Ascending aorta (tissue), 2 donors: Measurements from ENCODE around the gene ADAMTS17. TPM values are rescaled to one million over a fixed set of nuclear protein-coding genes. Genes with fewer than 3 reads are reported as not detected.

Experiments
- DNase-seq, 2 donors: peaks; one replicate each; pipeline ENCODE4 v3.0.0-alpha.2; 2019; ENCODE audit warnings: low spot score in 2 of 2
- H3K27ac ChIP-seq, 2 donors: fragments of 200-600 bp; sonication (generic); one replicate each; pipeline ENCODE4 v1.5.1; 2016 to 2017; ENCODE audit warnings: mild to moderate bottlenecking in 1 of 2
- H3K27me3 ChIP-seq: fragments of 200-600 bp; sonication (generic); one replicate; pipeline ENCODE4 v1.5.1; 2017
- H3K36me3 ChIP-seq, 2 donors: fragments of 200-600 bp; sonication (generic); one replicate each; pipeline ENCODE4 v1.5.1; 2016
- H3K4me1 ChIP-seq, 2 donors: fragments of 200-600 bp; sonication (generic); one replicate each; pipeline ENCODE4 v1.5.1; 2016 to 2017; ENCODE audit warnings: mild to moderate bottlenecking in 1 of 2
- H3K4me3 ChIP-seq, 2 donors: fragments of 200-600 bp; sonication (generic); one replicate each; pipeline ENCODE4 v1.5.1; 2016 to 2017; ENCODE audit warnings: mild to moderate bottlenecking in 1 of 2
- H3K9me3 ChIP-seq, 2 donors: fragments of 200-600 bp; sonication (generic); one replicate each; pipeline ENCODE4 v1.5.1; 2016
- CTCF ChIP-seq, 3 experiments: fragments of 200-600 bp in 2 of 3; fragments of 450-650 bp in 1 of 3; sonication (generic) in 2 of 3; IDR thresholded peaks; one replicate each; pipeline ENCODE4 v1.5.1; 2016 to 2019; ENCODE audit warnings: antibody characterized with exemption in 3 of 3, mild to moderate bottlenecking in 1 of 3, moderate library complexity in 1 of 3
- intact Hi-C: fragments of 100-400 bp; cut with DNase I; formaldehyde crosslinking; loops from one replicate; pipeline ENCODE4 v1.15.1; 2023
- total RNA-seq: library from RNA; depleted of rRNA; stranded (reverse); fragments of >200 nt; gene quantifications from one replicate; pipeline ENCODE4 v1.1.0, GENCODE V29; 2016

Gene ADAMTS17
- total RNA-seq, 1 donor from 2014 or later, result 2.8 TPM

GRCh38 chr15:100254691-100255090, 87.1 kb downstream of the ADAMTS17 start:
- no peak for TF ChIP-seq CTCF (IDR thresholded peaks at IDR 0.05)
- H3K9me3 ChIP-seq, result no peaks in the 10 kb centered on the region
- H3K4me3 ChIP-seq, result no peak overlapping the region
- H3K27me3 ChIP-seq, result no peaks in the 10 kb centered on the region
- no peaks in the 10 kb centered on the region for H3K36me3 ChIP-seq
- DNase-seq, result no peak
- intact Hi-C loops, result no loop called here
- H3K27ac ChIP-seq, result no peak overlapping the region
- no peaks in the 10 kb centered on the region for H3K4me1 ChIP-seq

DNA sequence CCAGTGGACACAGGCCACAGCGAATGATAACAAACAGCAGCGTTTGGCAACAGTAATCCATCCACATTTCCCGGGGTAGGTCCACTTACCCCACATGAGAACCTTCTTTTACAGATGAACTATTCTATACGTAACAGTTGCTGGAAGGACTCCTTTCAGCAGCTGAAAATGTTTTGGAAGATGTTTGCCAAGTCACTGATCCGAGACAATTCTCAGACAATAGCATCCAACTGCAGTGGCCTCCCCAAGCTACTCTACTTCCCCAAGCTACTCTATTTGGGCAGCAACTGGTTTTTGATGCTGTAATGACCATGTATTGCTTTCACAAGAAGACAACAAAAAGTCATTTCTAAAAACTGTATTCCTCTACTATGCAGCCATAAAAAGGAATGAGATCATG, 87.5 kb downstream of the ADAMTS17 start:
- Histone ChIP-seq H3K27me3 (no peaks in the 10 kb centered on the region), H3K4me3 (no peak overlapping the region), H3K27ac (no peak overlapping the region), H3K9me3 (no peaks in the 10 kb centered on the region), H3K36me3 (no peaks in the 10 kb centered on the region), H3K4me1 (no peaks in the 10 kb centered on the region)
- DNase-seq, result no peak
- intact Hi-C loops, result no loop called here
- no peak for TF ChIP-seq CTCF (IDR thresholded peaks at IDR 0.05)

- Histone ChIP-seq H3K27ac (no peak overlapping the region), H3K27me3 (no peaks in the 10 kb centered on the region), H3K9me3 (no peaks in the 10 kb centered on the region), H3K4me1 (no peaks in the 10 kb centered on the region), H3K4me3 (no peak overlapping the region), H3K36me3 (no peaks in the 10 kb centered on the region)
- peak in 1 of 2 donors; percentile 25 for DNase-seq
- intact Hi-C loops, result no loop called here
- no peak for TF ChIP-seq CTCF (IDR thresholded peaks at IDR 0.05)
Observed at GRCh38 chr15:100253640-100254039, 88.1 kb downstream of the ADAMTS17 start.

GRCh38 chr15:100252779-100253417, 88.9 kb downstream of the ADAMTS17 start:
- no peak for DNase-seq

GRCh38 chr15:100252359-100252758, 89.4 kb downstream of the ADAMTS17 start:
- Histone ChIP-seq H3K27ac (no peak overlapping the region), H3K36me3 (no peaks in the 10 kb centered on the region), H3K9me3 (no peaks in the 10 kb centered on the region), H3K4me1 (no peaks in the 10 kb centered on the region), H3K27me3 (no peaks in the 10 kb centered on the region), H3K4me3 (no peak overlapping the region)
- intact Hi-C loops, result no loop called here
- DNase-seq, result peak in 1 of 2 donors; percentile 38
- TF ChIP-seq CTCF (IDR thresholded peaks at IDR 0.05), result no peak

More at GRCh38 chr15:100252779-100253417, 88.9 kb downstream of the ADAMTS17 start:
- no peaks in the 10 kb centered on the region for H3K9me3 ChIP-seq
- H3K27ac ChIP-seq, result no peak overlapping the region
- no peaks in the 10 kb centered on the region for H3K36me3 ChIP-seq
- H3K4me1 ChIP-seq, result no peaks in the 10 kb centered on the region
- no peaks in the 10 kb centered on the region for H3K27me3 ChIP-seq
- no peak for TF ChIP-seq CTCF (IDR thresholded peaks at IDR 0.05)
- intact Hi-C loops, result no loop called here
- H3K4me3 ChIP-seq, result no peak overlapping the region
